GM21723 (cell line): ENCODE results near the gene GIPC2.
"Not testable (repeated sequence)": the region's sequence is repeated elsewhere in the genome, so short reads cannot be mapped to it uniquely, and the experiment has no call there.

Experiments
- ATAC-seq: cut with Tn5 transposase; IDR thresholded peaks from one replicate; pipeline ENCODE4 v1.9.1; 2021; ENCODE audit warnings: mild to moderate bottlenecking, moderate library complexity; ENCODE audit not compliant: unreplicated experiment

Gene GIPC2

GRCh38 chr1:78045926-78046778 lies at the start of gene GIPC2:
Gene GIPC2, plus strand, starts transcription at chr1:78045966. Its CDS starts 129 bp downstream, at chr1:78046095.
- peak; percentile 50 for ATAC-seq

- no peak for ATAC-seq
Observed at GRCh38 chr1:77996734-77997133, 49.0 kb upstream of the GIPC2 start.

GRCh38 chr1:78000536-78000935 lies 45.2 kb upstream of the GIPC2 start:
- ATAC-seq: not testable (repeated sequence)

GRCh38 chr1:78003070-78003746 lies 42.6 kb upstream of the GIPC2 start:
- no peak for ATAC-seq

- ATAC-seq: peak; percentile 53
Observed at GRCh38 chr1:78003882-78004718, 41.7 kb upstream of the GIPC2 start.

GRCh38 chr1:78004719-78005447 lies 40.9 kb upstream of the GIPC2 start, which contains the start of gene DNAJB4:
Gene DNAJB4, plus strand, starts transcription at chr1:78004939. Its CDS starts 172 bp downstream, at chr1:78005111.
- peak; percentile 98 for ATAC-seq

GRCh38 chr1:78005448-78005722 lies 40.4 kb upstream of the GIPC2 start:
- no peak for ATAC-seq

GRCh38 chr1:78005755-78006154 lies 40.0 kb upstream of the GIPC2 start:
- ATAC-seq: no peak

GRCh38 chr1:78006521-78006920 lies 39.2 kb upstream of the GIPC2 start:
- no peak for ATAC-seq

GRCh38 chr1:78007677-78008341 lies 38.0 kb upstream of the GIPC2 start:
- ATAC-seq: no peak

- no peak for ATAC-seq
Observed at GRCh38 chr1:78009276-78009675, 36.5 kb upstream of the GIPC2 start.

- ATAC-seq: no peak
Observed at GRCh38 chr1:78009836-78010235, 35.9 kb upstream of the GIPC2 start.

GRCh38 chr1:78011050-78011449 lies 34.7 kb upstream of the GIPC2 start:
- ATAC-seq: no peak

- ATAC-seq: no peak
Observed at GRCh38 chr1:78015148-78015547, 30.6 kb upstream of the GIPC2 start.

GRCh38 chr1:78019024-78019423 lies 26.7 kb upstream of the GIPC2 start:
- ATAC-seq: no peak

- ATAC-seq: not testable (repeated sequence)
Observed at GRCh38 chr1:78021134-78021533, 24.6 kb upstream of the GIPC2 start.

- ATAC-seq: no peak
Observed at GRCh38 chr1:78029793-78030192, 16.0 kb upstream of the GIPC2 start.

GRCh38 chr1:78032996-78033796 lies 12.6 kb upstream of the GIPC2 start:
- no peak for ATAC-seq

GRCh38 chr1:78033797-78034172 lies 12.0 kb upstream of the GIPC2 start:
- ATAC-seq: no peak
